H9 (cell line): ENCODE data around the gene COG2. TPM values are rescaled to one million over a fixed set of nuclear protein-coding genes. Genes with fewer than 3 reads are reported as not detected.

Source experiments
- DNase-seq: peaks from one replicate; pipeline ENCODE4 v3.0.0-alpha.2; 2017
- H2AFZ ChIP-seq: one replicate; pipeline ENCODE4 v1.6.1; 2013; ENCODE audit warnings: mild to moderate bottlenecking, low read length, control low read depth, moderate library complexity
- H2AK5ac ChIP-seq: 2 replicates; pipeline ENCODE4 v1.6.1; 2013; ENCODE audit warnings: low read length, control low read depth, mixed read lengths; ENCODE audit not compliant: insufficient read length
- H2BK120ac ChIP-seq: one replicate; pipeline ENCODE4 v1.6.1; 2013; ENCODE audit warnings: low read depth, mild to moderate bottlenecking, low read length, control low read depth, inconsistent platforms; ENCODE audit not compliant: poor library complexity, severe bottlenecking
- H2BK12ac ChIP-seq: 2 replicates; pipeline ENCODE4 v1.6.1; 2013; ENCODE audit warnings: low read length, control low read depth, mixed read lengths, low read depth; ENCODE audit not compliant: insufficient read length
- H2BK15ac ChIP-seq: 2 replicates; pipeline ENCODE4 v1.6.1; 2013; ENCODE audit warnings: low read depth, low read length, control low read depth
- H2BK20ac ChIP-seq: one replicate; pipeline ENCODE4 v1.6.1; 2013; ENCODE audit warnings: low read depth, mild to moderate bottlenecking, low read length, control low read depth, inconsistent platforms; ENCODE audit not compliant: poor library complexity, severe bottlenecking
- H2BK5ac ChIP-seq: 2 replicates; pipeline ENCODE4 v1.6.1; 2013; ENCODE audit warnings: low read length, control low read depth, mixed read lengths; ENCODE audit not compliant: insufficient read length
- H3K14ac ChIP-seq: 2 replicates; pipeline ENCODE4 v1.6.1; 2013; ENCODE audit warnings: low read length, control low read depth; ENCODE audit not compliant: insufficient read depth
- H3K18ac ChIP-seq: 2 replicates; pipeline ENCODE4 v1.6.1; 2013; ENCODE audit warnings: low read depth, mild to moderate bottlenecking, mixed read lengths, low read length, control low read depth; ENCODE audit not compliant: insufficient read length
- H3K23ac ChIP-seq: 2 replicates; pipeline ENCODE4 v1.6.1; 2013; ENCODE audit warnings: low read length, control low read depth, mixed read lengths, low read depth; ENCODE audit not compliant: insufficient read length
- H3K23me2 ChIP-seq: 2 replicates; pipeline ENCODE4 v1.6.1; 2013; ENCODE audit warnings: low read depth, mild to moderate bottlenecking, mixed read lengths, low read length, control low read depth; ENCODE audit not compliant: insufficient read length, poor library complexity, severe bottlenecking
- H3K27ac ChIP-seq: 2 replicates; pipeline ENCODE4 v1.5.1; 2013; ENCODE audit warnings: low read length, control low read depth, mixed read lengths, low read depth; ENCODE audit not compliant: insufficient read length
- H3K27me3 ChIP-seq: 2 replicates; pipeline ENCODE4 v1.6.1; 2013; ENCODE audit warnings: low read length, control low read depth, inconsistent platforms; ENCODE audit not compliant: insufficient read depth
- H3K4ac ChIP-seq: 2 replicates; pipeline ENCODE4 v1.6.1; 2013; ENCODE audit warnings: low read depth, mild to moderate bottlenecking, control low read depth, inconsistent platforms, low read length, moderate library complexity
- H3K4me1 ChIP-seq: 2 replicates; pipeline ENCODE4 v1.6.1; 2013; ENCODE audit warnings: low read length, control low read depth, inconsistent platforms; ENCODE audit not compliant: insufficient read depth
- H3K4me2 ChIP-seq: 2 replicates; pipeline ENCODE4 v1.6.1; 2013; ENCODE audit warnings: low read length, control low read depth, mixed read lengths; ENCODE audit not compliant: insufficient read length, insufficient read depth
- H3K56ac ChIP-seq: 2 replicates; pipeline ENCODE4 v1.6.1; 2013; ENCODE audit warnings: low read depth, mild to moderate bottlenecking, mixed read lengths, low read length, control low read depth; ENCODE audit not compliant: insufficient read length
- H3K79me1 ChIP-seq: 2 replicates; pipeline ENCODE4 v1.6.1; 2013; ENCODE audit warnings: low read depth, mild to moderate bottlenecking, moderate library complexity, low read length, control low read depth, inconsistent platforms; ENCODE audit not compliant: insufficient read depth, poor library complexity, severe bottlenecking
- H3K79me2 ChIP-seq: 2 replicates; pipeline ENCODE4 v1.6.1; 2013; ENCODE audit warnings: low read length, control low read depth, inconsistent platforms; ENCODE audit not compliant: insufficient read depth
- H3K9ac ChIP-seq: 2 replicates; pipeline ENCODE4 v1.6.1; 2013; ENCODE audit warnings: low read length, control low read depth, mixed read lengths; ENCODE audit not compliant: insufficient read length; ENCODE audit errors: extremely low read depth
- H3K9me3 ChIP-seq: one replicate; pipeline ENCODE4 v1.6.1; 2013; ENCODE audit warnings: low read depth, low read length, inconsistent platforms; ENCODE audit not compliant: control insufficient read depth
- H3T11ph ChIP-seq: one replicate; pipeline ENCODE4 v1.6.1; 2013; ENCODE audit warnings: mild to moderate bottlenecking, low read length, control low read depth, inconsistent platforms
- H4K20me1 ChIP-seq: one replicate; pipeline ENCODE4 v1.6.1; 2013; ENCODE audit not compliant: control insufficient read depth, insufficient read length, insufficient read depth
- H4K5ac ChIP-seq: 2 replicates; pipeline ENCODE4 v1.6.1; 2013; ENCODE audit warnings: low read depth, mild to moderate bottlenecking, mixed read lengths, low read length, control low read depth; ENCODE audit not compliant: insufficient read length
- H4K8ac ChIP-seq: replicated peaks from 2 replicates; pipeline ENCODE4 v1.6.1; 2013; ENCODE audit warnings: low read length, control low read depth, mixed read lengths, low read depth; ENCODE audit not compliant: insufficient read length
- H4K91ac ChIP-seq: 2 replicates; pipeline ENCODE4 v1.6.1; 2013; ENCODE audit warnings: low read depth, mild to moderate bottlenecking, moderate library complexity, mixed read lengths, low read length, control low read depth; ENCODE audit not compliant: insufficient read length
- H3K27ac Mint-ChIP-seq, 3 experiments: 2 replicates in 2 of 3; 3 replicates in 1 of 3; pipeline ENCODE4 v1.8.0; 2020 to 2021; ENCODE audit warnings: mixed read lengths in 3 of 3, mild to moderate bottlenecking in 1 of 3, moderate library complexity in 1 of 3
- H3K27me3 Mint-ChIP-seq: 2 replicates; pipeline ENCODE4 v1.8.0; 2021; ENCODE audit warnings: low read depth, mild to moderate bottlenecking, moderate library complexity, mixed read lengths
- H3K36me3 Mint-ChIP-seq, 3 experiments: 2 replicates in 2 of 3; 3 replicates in 1 of 3; pipeline ENCODE4 v1.8.0; 2020 to 2021; ENCODE audit warnings: low read depth in 3 of 3, mixed read lengths in 3 of 3; ENCODE audit not compliant: insufficient read depth in 1 of 3
- H3K4me1 Mint-ChIP-seq, 2 experiments: 2 replicates each; pipeline ENCODE4 v1.8.0; 2020; ENCODE audit warnings: mixed read lengths in 2 of 2
- H3K4me3 Mint-ChIP-seq, 2 experiments: 2 replicates in 1 of 2; 3 replicates in 1 of 2; pipeline ENCODE4 v1.8.0; 2020 to 2021; ENCODE audit warnings: mild to moderate bottlenecking in 2 of 2, mixed read lengths in 2 of 2, moderate library complexity in 1 of 2
- H3K9me3 Mint-ChIP-seq, 2 experiments: 2 replicates in 1 of 2; 3 replicates in 1 of 2; pipeline ENCODE4 v1.8.0; 2020; ENCODE audit warnings: mild to moderate bottlenecking in 2 of 2, mixed read lengths in 2 of 2, moderate library complexity in 1 of 2
- CTCF ChIP-seq: fragments of 200-600 bp; sonication (generic); conservative IDR thresholded peaks from 3 replicates; pipeline ENCODE4 v1.8.0; 2021; ENCODE audit warnings: antibody characterized with exemption, mild to moderate bottlenecking
- WGBS: extraction: QIAGEN DNeasy Blood & Tissue Kit; methylation state at CpG from one replicate; pipeline ENCODE4 v1.1.7; 2013; ENCODE audit warnings: missing lambda C conversion rate, low lambda C conversion rate, mixed read lengths; ENCODE audit not compliant: insufficient read length; ENCODE audit errors: extremely low coverage; 5-methylcytosine and 5-hydroxymethylcytosine counted together
- total RNA-seq: library from RNA; stranded (reverse); gene quantifications from 2 replicates; pipeline ENCODE4 v1.2.1, GENCODE V29; 2021

Gene COG2
- total RNA-seq, 1 experiment from 2014 or later: 42.2 TPM

DNA sequence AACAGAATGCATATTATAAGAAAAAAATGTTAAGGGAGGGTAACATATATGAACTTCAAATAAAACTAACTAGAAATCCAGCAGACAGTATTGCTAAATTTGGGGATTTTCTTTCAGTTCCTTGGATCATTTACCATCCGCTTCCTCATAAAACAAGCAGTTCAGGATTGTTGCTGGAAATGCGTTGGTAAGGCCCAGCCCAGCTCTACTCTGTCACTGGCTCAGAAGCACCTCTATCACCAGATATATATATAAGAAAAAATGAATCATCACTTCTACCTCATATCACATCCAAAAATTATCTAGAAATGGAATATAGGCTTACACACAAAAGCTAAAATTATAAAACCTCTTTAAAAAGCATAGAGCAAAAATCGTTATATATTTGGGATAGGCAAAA is 28.2 kb upstream of the COG2 start:
- Histone ChIP-seq H3T11ph (no peak overlapping the region), H3K14ac (no peak overlapping the region), H3K4me2 (no peak overlapping the region), H3K4ac (no peak overlapping the region), H3K23ac (no peak overlapping the region), H3K9ac (no peak overlapping the region), H3K79me2 (no peaks in the 10 kb centered on the region), H3K27ac (no peak overlapping the region), H3K27me3 (no peaks in the 10 kb centered on the region), H2BK5ac (no peak overlapping the region), H3K18ac (no peak overlapping the region), H4K91ac (no peak overlapping the region), H2AFZ (no peak overlapping the region), H3K4me1 (peaks cover under 1% of the 10 kb centered on the region; the same call in 1 of the 2 replicates), H4K20me1 (no peaks in the 10 kb centered on the region), H2BK12ac (no peak overlapping the region), H4K8ac (no peak overlapping the region), H3K56ac (no peak overlapping the region), H2AK5ac (no peak overlapping the region), H3K23me2 (no peaks in the 10 kb centered on the region), H2BK15ac (no peak overlapping the region), H4K5ac (no peak overlapping the region), H2BK120ac (no peak overlapping the region), H3K79me1 (no peaks in the 10 kb centered on the region), H3K9me3 (no peaks in the 10 kb centered on the region), H2BK20ac (no peak overlapping the region)
- H3K4me3 Mint-ChIP-seq: no peak overlapping the region
- no peaks in the 10 kb centered on the region; the same call in none of the 2 replicates for H3K27me3 Mint-ChIP-seq
- H3K27ac Mint-ChIP-seq: no peak overlapping the region
- peaks cover 5 to 15% of the 10 kb centered on the region in 2 experiments for H3K4me1 Mint-ChIP-seq
- TF ChIP-seq CTCF: no peak
- no peaks in the 10 kb centered on the region for H3K9me3 Mint-ChIP-seq
- no CpG with 5 or more reads among the region's 3 CpGs for WGBS
- no peak for DNase-seq
- no peaks in the 10 kb centered on the region; a peak in 1 of 7 replicates for H3K36me3 Mint-ChIP-seq
